ENCODE data around the gene BLMH.

GRCh38 chr17:30278032-30278431 is 13.7 kb downstream of the BLMH start:
- TF ChIP-seq CTCF (IDR thresholded peaks at IDR 0.05; ENCODE audit: low read depth, low read length) (peak; percentile 41), POLR2A (IDR thresholded peaks at IDR 0.05; ENCODE audit: extremely low read depth, insufficient read length) (no peak)
